GM19023 (cell line): ENCODE data around the gene CTNNBL1.
"Not testable (repeated sequence)": the region's sequence is repeated elsewhere in the genome, so short reads cannot be mapped to it uniquely, and the experiment has no call there.

Experiments
- ATAC-seq: cut with Tn5 transposase; IDR thresholded peaks from one replicate; pipeline ENCODE4 v1.9.1; 2021; ENCODE audit warnings: mild to moderate bottlenecking, moderate library complexity; ENCODE audit not compliant: unreplicated experiment

CTNNBL1 gene

GRCh38 chr20:37706298-37706697 lies 12.5 kb downstream of the CTNNBL1 start:
- no peak for ATAC-seq

GRCh38 chr20:37711001-37711400 lies 17.2 kb downstream of the CTNNBL1 start:
- ATAC-seq: no peak

- ATAC-seq: no peak
Measured at GRCh38 chr20:37711994-37712964, 18.4 kb downstream of the CTNNBL1 start.

GRCh38 chr20:37713396-37713795 lies 19.6 kb downstream of the CTNNBL1 start:
- ATAC-seq: no peak

- no peak for ATAC-seq
Measured at GRCh38 chr20:37714978-37715672, 21.3 kb downstream of the CTNNBL1 start.

- ATAC-seq: no peak
Measured at GRCh38 chr20:37721751-37722150, 27.9 kb downstream of the CTNNBL1 start.

GRCh38 chr20:37722312-37722711 lies 28.5 kb downstream of the CTNNBL1 start:
- not testable (repeated sequence) for ATAC-seq

- ATAC-seq: no peak
Measured at GRCh38 chr20:37723668-37724067, 29.8 kb downstream of the CTNNBL1 start.

- no peak for ATAC-seq
Measured at GRCh38 chr20:37725165-37725564, 31.3 kb downstream of the CTNNBL1 start.

GRCh38 chr20:37725855-37726254 lies 32.0 kb downstream of the CTNNBL1 start:
- ATAC-seq: no peak

- no peak for ATAC-seq
Measured at GRCh38 chr20:37726321-37726720, 32.5 kb downstream of the CTNNBL1 start.

GRCh38 chr20:37726971-37727956 lies 33.4 kb downstream of the CTNNBL1 start:
- no peak for ATAC-seq

GRCh38 chr20:37727957-37728634 lies 34.3 kb downstream of the CTNNBL1 start:
- ATAC-seq: no peak

GRCh38 chr20:37728635-37728983 lies 34.8 kb downstream of the CTNNBL1 start:
- ATAC-seq: no peak

GRCh38 chr20:37729452-37729851 lies 35.6 kb downstream of the CTNNBL1 start:
- ATAC-seq: no peak

- ATAC-seq: no peak
Measured at GRCh38 chr20:37729909-37730308, 36.1 kb downstream of the CTNNBL1 start.

- ATAC-seq: no peak
Measured at GRCh38 chr20:37733416-37733815, 39.6 kb downstream of the CTNNBL1 start.

- ATAC-seq: no peak
Measured at GRCh38 chr20:37734228-37734985, 40.6 kb downstream of the CTNNBL1 start.

GRCh38 chr20:37735541-37735940 lies 41.7 kb downstream of the CTNNBL1 start:
- no peak for ATAC-seq

- no peak for ATAC-seq
Measured at GRCh38 chr20:37736132-37736531, 42.3 kb downstream of the CTNNBL1 start.
